GM18870 (cell line): ENCODE data around the gene WDR35.
"Not testable (repeated sequence)": the region's sequence is repeated elsewhere in the genome, so short reads cannot be mapped to it uniquely, and the experiment has no call there.

Experiments used
- ATAC-seq: cut with Tn5 transposase; IDR thresholded peaks from one replicate; pipeline ENCODE4 v1.9.1; 2021; ENCODE audit warnings: moderate library complexity; ENCODE audit not compliant: unreplicated experiment

WDR35 gene

GRCh38 chr2:19942199-19942598 is 47.7 kb downstream of the WDR35 start:
- ATAC-seq: no peak

- no peak for ATAC-seq
Measured at GRCh38 chr2:19937004-19937403, 52.9 kb downstream of the WDR35 start.

- ATAC-seq: no peak
Measured at GRCh38 chr2:19936203-19936602, 53.7 kb downstream of the WDR35 start.

- ATAC-seq: peak; percentile 94
Measured at GRCh38 chr2:19933351-19933981, 56.4 kb downstream of the WDR35 start.

GRCh38 chr2:19932928-19933327 is 57.0 kb downstream of the WDR35 start:
- peak; percentile 19 for ATAC-seq

- no peak for ATAC-seq
Measured at GRCh38 chr2:19929226-19929625, 60.7 kb downstream of the WDR35 start.

- not testable (repeated sequence) for ATAC-seq
Measured at GRCh38 chr2:19927816-19928215, 62.1 kb downstream of the WDR35 start.

- not testable (repeated sequence) for ATAC-seq
Measured at GRCh38 chr2:19924526-19924925, 65.4 kb downstream of the WDR35 start.

- not testable (repeated sequence) for ATAC-seq
Measured at GRCh38 chr2:19922188-19922587, 67.7 kb downstream of the WDR35 start.

GRCh38 chr2:19916385-19916950 is 73.4 kb downstream of the WDR35 start:
- ATAC-seq: no peak

- no peak for ATAC-seq
Measured at GRCh38 chr2:19914266-19914975, 75.5 kb downstream of the WDR35 start.

GRCh38 chr2:19911808-19912509 is 77.9 kb downstream of the WDR35 start:
- no peak for ATAC-seq

GRCh38 chr2:19902216-19902740 is 87.6 kb downstream of the WDR35 start:
- ATAC-seq: no peak

- peak; percentile 66 for ATAC-seq
Measured at GRCh38 chr2:19901442-19902215, 88.3 kb downstream of the WDR35 start, which contains the start of gene TTC32. Gene TTC32, minus strand, starts transcription at chr2:19901983. Its CDS starts 129 bp downstream, at chr2:19901854.

GRCh38 chr2:19900931-19901441 is 88.9 kb downstream of the WDR35 start:
- ATAC-seq: no peak

- peak; percentile 33 for ATAC-seq
Measured at GRCh38 chr2:19899985-19900930, 89.6 kb downstream of the WDR35 start.

- no peak for ATAC-seq
Measured at GRCh38 chr2:19898592-19899329, 91.1 kb downstream of the WDR35 start.

GRCh38 chr2:19897623-19898245 is 92.2 kb downstream of the WDR35 start:
- ATAC-seq: no peak
